Parathyroid adenoma (tissue), 2 donors: Measurements from ENCODE around the gene TTLL10.

Experiments
- H2AFZ ChIP-seq: fragments of 300-600 bp; sonication (generic); one replicate; pipeline ENCODE4 v1.7.0; 2017; ENCODE audit warnings: antibody characterized with exemption, mild to moderate bottlenecking
- H3K27ac ChIP-seq: fragments of 300-600 bp; sonication (generic); one replicate; pipeline ENCODE4 v1.7.0; 2017
- H3K27me3 ChIP-seq: fragments of 300-600 bp; sonication (generic); one replicate; pipeline ENCODE4 v1.7.0; 2017; ENCODE audit warnings: low read length; ENCODE audit not compliant: control insufficient read depth, insufficient read depth
- H3K36me3 ChIP-seq: fragments of 300-600 bp; sonication (generic); one replicate; pipeline ENCODE4 v1.7.0; 2017; ENCODE audit warnings: low read length; ENCODE audit not compliant: control insufficient read depth, insufficient read depth
- H3K4me1 ChIP-seq: fragments of 300-600 bp; sonication (generic); one replicate; pipeline ENCODE4 v1.7.0; 2017; ENCODE audit warnings: control low read depth
- H3K4me2 ChIP-seq: fragments of 300-600 bp; sonication (generic); one replicate; pipeline ENCODE4 v1.7.0; 2017; ENCODE audit warnings: low read length
- H3K4me3 ChIP-seq: fragments of 300-600 bp; sonication (generic); one replicate; pipeline ENCODE4 v1.7.0; 2017; ENCODE audit warnings: low read depth, low read length
- H3K79me2 ChIP-seq: fragments of 300-600 bp; sonication (generic); one replicate; pipeline ENCODE4 v1.7.0; 2017; ENCODE audit warnings: control low read depth
- H3K9ac ChIP-seq: fragments of 300-600 bp; sonication (generic); one replicate; pipeline ENCODE4 v1.7.0; 2017; ENCODE audit warnings: mild to moderate bottlenecking
- H3K9me3 ChIP-seq: fragments of 300-600 bp; sonication (generic); one replicate; pipeline ENCODE4 v1.7.0; 2017; ENCODE audit warnings: low read length; ENCODE audit not compliant: control insufficient read depth
- TF ChIP-seq, protein P1 (sequence below): fragments of 300-600 bp; sonication (generic); IDR thresholded peaks from one replicate; pipeline ENCODE4 v1.7.0; 2017; ENCODE audit warnings: antibody characterized with exemption, mild to moderate bottlenecking
- donor health status: primary hyperparathyroidism.

The TTLL10 gene

DNA sequence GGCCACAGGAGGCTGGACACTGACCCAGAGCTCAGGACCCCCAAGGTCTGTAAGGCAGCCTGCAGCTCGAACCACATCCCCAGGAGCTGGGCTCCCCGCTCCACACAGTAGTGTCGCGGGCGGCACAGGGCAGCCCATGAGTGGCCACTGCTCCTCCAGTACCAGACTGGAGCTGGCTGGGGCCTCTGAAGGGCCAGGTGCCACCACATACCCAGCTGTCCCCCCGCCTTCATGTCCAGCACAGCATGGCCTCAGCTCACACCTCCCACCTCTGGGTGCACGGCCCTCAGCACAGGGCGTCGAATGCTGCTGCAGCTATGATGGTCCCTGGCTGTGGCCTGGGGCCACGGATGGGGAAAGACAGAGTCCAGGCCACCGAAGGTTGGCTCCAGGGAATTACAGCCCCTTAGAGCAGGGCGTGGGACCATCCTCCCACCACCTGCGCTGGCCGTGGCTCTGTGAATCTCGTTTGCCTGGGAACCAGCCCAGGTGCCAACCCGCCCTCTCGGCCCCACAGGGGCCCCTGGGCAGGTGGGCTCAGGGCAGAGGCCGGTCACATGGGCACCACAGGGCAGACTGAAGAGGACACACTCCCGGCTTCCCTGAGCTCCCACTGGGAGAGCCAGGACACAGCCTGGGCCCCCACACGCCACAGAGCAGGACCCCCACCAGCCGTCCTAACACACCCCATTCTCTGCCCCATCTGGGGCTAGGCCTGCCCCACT, 42.4 kb downstream of the TTLL10 start:
- H3K36me3 ChIP-seq: no peaks in the 10 kb centered on the region
- no peak overlapping the region for H3K9ac ChIP-seq
- no peaks in the 10 kb centered on the region for H3K79me2 ChIP-seq

DNA sequence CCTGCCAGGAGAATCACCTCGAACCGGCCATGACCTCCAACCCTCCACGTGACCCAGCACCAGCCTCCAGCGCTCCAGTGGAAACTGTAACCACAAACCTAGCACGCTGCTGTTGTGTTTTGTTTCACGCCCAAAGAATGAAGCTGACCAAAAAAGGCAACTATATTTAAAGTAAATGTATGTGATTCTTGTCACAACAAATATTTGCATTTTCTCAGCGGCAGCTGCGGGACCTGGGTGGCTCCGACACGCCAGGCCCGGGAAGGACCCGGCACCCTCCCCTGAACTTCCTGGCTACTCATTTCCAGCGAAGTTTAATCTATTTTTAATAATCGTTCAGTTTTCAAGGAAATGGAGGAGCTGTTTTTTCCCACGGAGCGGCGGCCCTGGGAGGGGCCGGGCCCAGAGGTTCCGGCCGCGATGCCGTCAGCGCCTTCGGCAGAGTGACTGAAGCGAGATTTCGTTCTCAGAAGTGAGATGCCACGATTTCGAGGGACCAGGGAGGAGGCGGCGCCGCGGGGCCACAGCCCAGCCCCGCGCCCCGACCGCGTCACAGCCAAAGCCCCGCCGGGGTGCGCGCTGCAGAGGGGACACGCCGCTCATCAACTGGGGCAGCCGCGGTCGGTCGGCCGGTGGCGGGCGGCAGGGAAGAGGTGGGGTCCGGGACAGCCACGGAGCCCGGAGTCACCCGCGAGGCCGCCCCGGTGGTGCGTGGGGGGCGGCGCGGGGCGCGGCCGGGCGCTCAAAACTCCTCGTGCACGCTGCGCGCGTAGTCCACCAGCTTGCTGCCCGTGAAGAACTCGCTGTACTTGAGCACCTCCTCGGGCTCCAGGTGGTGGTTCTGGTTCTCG, 43.3 kb downstream of the TTLL10 start:
- Histone ChIP-seq H3K9ac (no peak overlapping the region), H3K4me1 (no peaks in the 10 kb centered on the region), H3K27me3 (no peaks in the 10 kb centered on the region), H3K27ac (no peak overlapping the region), H3K4me3 (no peak overlapping the region), H2AFZ (no peak overlapping the region), H3K4me2 (no peak overlapping the region), H3K9me3 (no peaks in the 10 kb centered on the region), H3K36me3 (no peaks in the 10 kb centered on the region), H3K79me2 (no peaks in the 10 kb centered on the region)
- TF ChIP-seq, protein P1, sequence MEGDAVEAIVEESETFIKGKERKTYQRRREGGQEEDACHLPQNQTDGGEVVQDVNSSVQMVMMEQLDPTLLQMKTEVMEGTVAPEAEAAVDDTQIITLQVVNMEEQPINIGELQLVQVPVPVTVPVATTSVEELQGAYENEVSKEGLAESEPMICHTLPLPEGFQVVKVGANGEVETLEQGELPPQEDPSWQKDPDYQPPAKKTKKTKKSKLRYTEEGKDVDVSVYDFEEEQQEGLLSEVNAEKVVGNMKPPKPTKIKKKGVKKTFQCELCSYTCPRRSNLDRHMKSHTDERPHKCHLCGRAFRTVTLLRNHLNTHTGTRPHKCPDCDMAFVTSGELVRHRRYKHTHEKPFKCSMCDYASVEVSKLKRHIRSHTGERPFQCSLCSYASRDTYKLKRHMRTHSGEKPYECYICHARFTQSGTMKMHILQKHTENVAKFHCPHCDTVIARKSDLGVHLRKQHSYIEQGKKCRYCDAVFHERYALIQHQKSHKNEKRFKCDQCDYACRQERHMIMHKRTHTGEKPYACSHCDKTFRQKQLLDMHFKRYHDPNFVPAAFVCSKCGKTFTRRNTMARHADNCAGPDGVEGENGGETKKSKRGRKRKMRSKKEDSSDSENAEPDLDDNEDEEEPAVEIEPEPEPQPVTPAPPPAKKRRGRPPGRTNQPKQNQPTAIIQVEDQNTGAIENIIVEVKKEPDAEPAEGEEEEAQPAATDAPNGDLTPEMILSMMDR: no peak

More for the DNA sequence above, 42.4 kb downstream of the TTLL10 start:
- TF ChIP-seq, protein P1: no peak
- Histone ChIP-seq H3K4me2 (no peak overlapping the region), H3K4me1 (no peaks in the 10 kb centered on the region), H3K27ac (no peak overlapping the region), H3K9me3 (no peaks in the 10 kb centered on the region), H3K4me3 (no peak overlapping the region), H3K27me3 (no peaks in the 10 kb centered on the region), H2AFZ (no peak overlapping the region)

DNA sequence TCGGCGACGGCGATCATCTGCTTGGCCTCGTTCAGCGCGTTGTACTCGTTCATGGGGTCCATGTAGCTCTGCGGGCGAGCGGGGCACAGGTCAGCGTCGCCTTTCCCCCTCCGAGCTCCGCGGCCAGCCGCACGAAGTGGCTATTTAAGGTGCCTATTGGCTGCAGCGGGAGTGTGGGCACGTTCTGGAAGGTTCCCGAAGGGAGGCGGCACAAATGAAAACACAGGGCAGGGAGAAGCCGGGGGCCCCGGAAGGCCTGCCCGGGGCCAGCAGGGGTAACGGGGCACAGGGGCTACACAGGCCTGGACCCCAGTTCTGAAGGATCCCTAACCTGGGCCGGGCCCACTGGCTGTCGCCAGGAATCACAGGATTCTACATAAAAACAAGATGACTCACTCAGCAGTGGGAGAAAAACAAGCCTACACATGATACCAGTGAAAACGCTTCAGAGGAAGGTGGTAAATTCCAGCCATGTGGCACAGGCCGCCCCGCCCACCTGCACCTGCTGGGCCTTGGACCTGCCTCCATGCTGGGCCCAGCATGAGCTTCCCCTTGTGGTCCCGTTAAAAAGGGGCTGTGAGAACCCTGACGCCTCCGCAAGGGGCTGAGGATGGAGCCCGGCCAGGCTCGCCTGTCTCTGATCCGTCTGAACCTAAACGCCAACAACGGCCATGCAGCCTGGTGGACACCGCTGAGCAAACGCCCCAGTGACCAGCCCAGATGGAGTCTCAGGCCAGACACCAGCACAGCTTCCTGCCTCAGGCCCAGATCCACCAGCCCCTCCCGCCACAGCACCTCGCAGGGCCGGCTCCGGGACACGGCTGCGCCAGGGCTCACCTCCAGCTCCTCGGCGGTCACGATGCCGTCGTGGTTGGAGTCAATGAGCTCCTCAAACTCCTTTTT, 44.2 kb downstream of the TTLL10 start:
- no peak overlapping the region for H3K4me3 ChIP-seq
- H3K27me3 ChIP-seq: no peaks in the 10 kb centered on the region
- no peaks in the 10 kb centered on the region for H3K4me1 ChIP-seq
- H2AFZ ChIP-seq: no peak overlapping the region
- no peaks in the 10 kb centered on the region for H3K9me3 ChIP-seq
- H3K4me2 ChIP-seq: no peak overlapping the region
- H3K9ac ChIP-seq: no peak overlapping the region
- no peaks in the 10 kb centered on the region for H3K36me3 ChIP-seq
- TF ChIP-seq, protein P1: no peak
- no peak overlapping the region for H3K27ac ChIP-seq
- no peaks in the 10 kb centered on the region for H3K79me2 ChIP-seq

DNA sequence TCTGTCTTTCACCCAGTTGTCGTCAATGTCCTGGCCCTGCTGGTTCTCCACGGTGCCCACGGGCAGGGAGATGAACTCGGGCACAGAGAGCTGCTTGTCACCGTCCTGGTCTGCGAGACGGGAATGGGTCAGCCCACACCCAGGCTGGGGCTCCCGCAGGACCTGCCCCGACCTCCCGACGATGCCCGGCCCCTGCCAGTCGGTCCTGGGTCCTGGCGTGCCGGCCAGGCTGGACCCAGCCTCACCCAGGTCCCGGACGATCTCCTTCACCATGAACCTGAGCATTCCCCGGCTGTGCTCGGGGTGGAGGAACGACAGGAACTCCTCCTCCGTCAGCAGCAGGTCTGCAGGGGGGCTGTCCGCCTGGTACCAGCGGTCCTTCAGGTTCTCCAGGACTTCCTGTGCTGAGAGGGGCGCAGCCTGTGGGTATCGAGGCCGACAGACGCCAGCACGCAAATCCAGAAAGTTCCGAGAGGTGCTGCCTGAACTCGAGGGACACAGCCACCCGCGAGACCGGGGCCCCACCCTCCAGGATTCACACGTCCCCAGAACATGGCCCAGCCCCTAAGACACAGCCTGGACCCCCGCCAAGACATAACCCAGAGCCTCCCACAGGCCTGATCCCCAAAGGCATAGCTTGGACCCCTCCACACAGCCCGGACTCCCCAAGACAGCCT, 45.0 kb downstream of the TTLL10 start:
- no peak overlapping the region for H2AFZ ChIP-seq
- no peak overlapping the region for H3K4me3 ChIP-seq
- no peaks in the 10 kb centered on the region for H3K79me2 ChIP-seq
- H3K4me2 ChIP-seq: no peak overlapping the region
- no peak overlapping the region for H3K27ac ChIP-seq
- TF ChIP-seq, protein P1: no peak
- no peaks in the 10 kb centered on the region for H3K9me3 ChIP-seq
- H3K27me3 ChIP-seq: no peaks in the 10 kb centered on the region
- no peak overlapping the region for H3K9ac ChIP-seq
- no peaks in the 10 kb centered on the region for H3K4me1 ChIP-seq
- no peaks in the 10 kb centered on the region for H3K36me3 ChIP-seq
